MCF 10A (cell line): ENCODE data around the gene POLR2I. TPM values are rescaled to one million over a fixed set of nuclear protein-coding genes. Genes with fewer than 3 reads are reported as not detected.

ENCODE experiments used
- BruUV-seq: library from RNA; stranded (reverse); fragments of 400-500 nt; replicated peaks from 2 replicates; lab custom pipeline; 2021; lab: Mats Ljungman, UMichigan
- CTCF ChIA-PET: fragments of 300-600 bp; sonication (Branson Sonifier 250); formaldehyde crosslinking; extraction: SDS; loops from one replicate; lab custom pipeline; 2021; ENCODE audit warnings: antibody characterized with exemption, inconsistent platforms; lab: Yijun Ruan, JAX
- POLR2A ChIA-PET: fragments of 300-600, 350-650 bp; sonication (Branson Sonifier 250); formaldehyde crosslinking; extraction: SDS; loops from one replicate; lab custom pipeline; 2020; ENCODE audit warnings: antibody characterized with exemption, inconsistent platforms; lab: Yijun Ruan, JAX
- DNase-seq: peaks from one replicate; pipeline ENCODE4 v3.0.0-alpha.2; 2018; ENCODE audit not compliant: unreplicated experiment
- H3K27ac Mint-ChIP-seq: one replicate; pipeline ENCODE4 v1.8.0; 2022; ENCODE audit warnings: mild to moderate bottlenecking, low read depth, mixed read lengths; ENCODE audit not compliant: unreplicated experiment
- H3K27me3 Mint-ChIP-seq: one replicate; pipeline ENCODE4 v1.8.0; 2022; ENCODE audit warnings: mixed read lengths; ENCODE audit not compliant: insufficient read depth, unreplicated experiment
- H3K36me3 Mint-ChIP-seq: one replicate; pipeline ENCODE4 v1.8.0; 2022; ENCODE audit warnings: mild to moderate bottlenecking, moderate library complexity, mixed read lengths; ENCODE audit not compliant: insufficient read depth, unreplicated experiment
- H3K4me1 Mint-ChIP-seq: one replicate; pipeline ENCODE4 v1.8.0; 2022; ENCODE audit warnings: mixed read lengths; ENCODE audit not compliant: insufficient read depth, unreplicated experiment
- H3K4me3 Mint-ChIP-seq: one replicate; pipeline ENCODE4 v1.8.0; 2022; ENCODE audit warnings: mild to moderate bottlenecking, moderate library complexity, mixed read lengths; ENCODE audit not compliant: unreplicated experiment
- H3K9me3 Mint-ChIP-seq: one replicate; pipeline ENCODE4 v1.8.0; 2022; ENCODE audit warnings: mixed read lengths; ENCODE audit not compliant: unreplicated experiment
- CTCF ChIP-seq: fragments of 200-600 bp; IDR thresholded peaks from one replicate; pipeline ENCODE4 v1.8.0; 2022; ENCODE audit warnings: antibody characterized with exemption, mild to moderate bottlenecking; ENCODE audit not compliant: unreplicated experiment
- intact Hi-C: fragments of 100-400 bp; cut with micrococcal nuclease; formaldehyde crosslinking; loops from 2 replicates; pipeline ENCODE4 v1.14.1; 2022
- total RNA-seq: library from RNA; stranded (reverse); gene quantifications from 2 replicates; pipeline ENCODE4 v1.2.3, GENCODE V29; 2022

POLR2I gene
- total RNA-seq, 1 experiment from 2014 or later, result 112 TPM

GRCh38 chr19:36082916-36083315 lies 31.8 kb downstream of the POLR2I start:
- no peak for TF ChIP-seq CTCF
- CTCF ChIA-PET, result interaction anchor here (1.1 to 1.5 kb wide), 2 partner anchors 22 to 29 kb away, joined by 3 to 6 read pairs; partner anchors contain the start of gene THAP8
- intact Hi-C loops, result no loop called here

GRCh38 chr19:36081894-36082293 lies 32.8 kb downstream of the POLR2I start:
- no peak for DNase-seq
- no TSS peak for BruUV-seq
- H3K27ac Mint-ChIP-seq, result no peak overlapping the region
- POLR2A ChIA-PET, result no interaction called here
- H3K36me3 Mint-ChIP-seq, result peaks cover 23% of the 10 kb centered on the region
- TF ChIP-seq CTCF, result no peak
- no peaks in the 10 kb centered on the region for H3K9me3 Mint-ChIP-seq
- CTCF ChIA-PET, result no interaction called here
- intact Hi-C loops, result no loop called here
- no peaks in the 10 kb centered on the region for H3K27me3 Mint-ChIP-seq
- H3K4me3 Mint-ChIP-seq, result no peak overlapping the region
- H3K4me1 Mint-ChIP-seq, result peaks cover 5% of the 10 kb centered on the region

More at GRCh38 chr19:36082916-36083315, 31.8 kb downstream of the POLR2I start:
- H3K27me3 Mint-ChIP-seq, result no peaks in the 10 kb centered on the region
- POLR2A ChIA-PET, result interaction anchor here (0.7 kb wide), 1 partner anchor 21 kb away, joined by 3 read pairs; no protein-coding TSS in a partner anchor
- no peak for DNase-seq
- no peak overlapping the region for H3K4me3 Mint-ChIP-seq
- no TSS peak for BruUV-seq
- H3K36me3 Mint-ChIP-seq, result peaks cover 16% of the 10 kb centered on the region
- H3K4me1 Mint-ChIP-seq, result peaks cover 5% of the 10 kb centered on the region
- H3K27ac Mint-ChIP-seq, result no peak overlapping the region
- H3K9me3 Mint-ChIP-seq, result no peaks in the 10 kb centered on the region

GRCh38 chr19:36081385-36081784 lies 33.3 kb downstream of the POLR2I start:
- ChIA-PET CTCF (no interaction called here), POLR2A (no interaction called here)
- no peak for TF ChIP-seq CTCF
- Mint-ChIP-seq H3K36me3 (peaks cover 23% of the 10 kb centered on the region), H3K27ac (no peak overlapping the region), H3K27me3 (no peaks in the 10 kb centered on the region), H3K9me3 (no peaks in the 10 kb centered on the region), H3K4me1 (peaks cover 5% of the 10 kb centered on the region), H3K4me3 (no peak overlapping the region)
- intact Hi-C loops, result no loop called here
- no peak for DNase-seq
- no TSS peak for BruUV-seq

- no peak overlapping the region for H3K4me3 Mint-ChIP-seq
- no peak for TF ChIP-seq CTCF
- intact Hi-C loops, result no loop called here
- no peak for DNase-seq
- ChIA-PET CTCF (no interaction called here), POLR2A (interaction anchor here (0.7 kb wide), 1 partner anchor 9 kb away, joined by 4 read pairs; no protein-coding TSS in a partner anchor)
- H3K27ac Mint-ChIP-seq, result no peak overlapping the region
- H3K4me1 Mint-ChIP-seq, result peaks cover 5% of the 10 kb centered on the region
- H3K9me3 Mint-ChIP-seq, result no peaks in the 10 kb centered on the region
- no peaks in the 10 kb centered on the region for H3K27me3 Mint-ChIP-seq
- no TSS peak for BruUV-seq
- peaks cover 23% of the 10 kb centered on the region for H3K36me3 Mint-ChIP-seq
These were observed 35.2 kb downstream of the POLR2I start for GRCh38 chr19:36079389-36079945.
